ENCODE results near the gene PHPT1.
"Not testable (repeated sequence)": the region's sequence is repeated elsewhere in the genome, so short reads cannot be mapped to it uniquely, and the experiment has no call there.

Gene PHPT1

GRCh38 chr9:136867917-136868316, 18.7 kb downstream of the PHPT1 start:
- DNase-seq (ENCODE audit: low spot score): no peak
- no peak overlapping the region for H3K4me3 ChIP-seq (ENCODE audit: low read length in 2 of 2)
- no peak overlapping the region for H3K18ac ChIP-seq (ENCODE audit: low read length)
- no peak overlapping the region for H2BK12ac ChIP-seq (ENCODE audit: low read length)
- H2AFZ ChIP-seq (ENCODE audit: low read length): no peak overlapping the region
- peaks cover 13 to 32% of the 10 kb centered on the region in 2 donors for H3K36me3 ChIP-seq (replicated peaks in 1 of 2; ENCODE audit: control insufficient read depth in 2 of 2, insufficient read depth in 2 of 2, low read length in 2 of 2)
- H3K14ac ChIP-seq (ENCODE audit: low read length): no peak overlapping the region
- no peak overlapping the region for H3K23ac ChIP-seq (ENCODE audit: low read depth, low read length, poor library complexity)
- H4K8ac ChIP-seq (ENCODE audit: low read depth, low read length): no peak overlapping the region
- no peak overlapping the region for H2AK5ac ChIP-seq (ENCODE audit: low read depth, low read length)
- no peak overlapping the region for H3K4me2 ChIP-seq (ENCODE audit: insufficient read depth, low read length, poor library complexity, severe bottlenecking)
- no peak overlapping the region for H3K4ac ChIP-seq (ENCODE audit: low read length)
- H2BK120ac ChIP-seq (ENCODE audit: low read depth, low read length): no peak overlapping the region
- no peak overlapping the region for H3K9ac ChIP-seq (ENCODE audit: low read depth, low read length, poor library complexity)
- no peak overlapping the region for H4K91ac ChIP-seq (ENCODE audit: low read depth, low read length, poor library complexity)
- no peak overlapping the region for H3K27ac ChIP-seq (replicated peaks; ENCODE audit: low read length)
- peaks cover 7 to 8% of the 10 kb centered on the region in 2 donors for H3K4me1 ChIP-seq (ENCODE audit: control insufficient read depth in 2 of 2, insufficient read depth in 1 of 2, low read depth in 1 of 2, low read length in 2 of 2)
- no peak overlapping the region for H2BK15ac ChIP-seq (ENCODE audit: low read length)
- H3K79me1 ChIP-seq (ENCODE audit: low read depth, low read length): peaks cover 18% of the 10 kb centered on the region
- H3K27me3 ChIP-seq (ENCODE audit: control insufficient read depth in 3 of 3, insufficient read depth in 3 of 3, low read depth in 1 of 3, low read length in 3 of 3): no peaks in the 10 kb centered on the region
- peaks cover 17 to 42% of the 10 kb centered on the region in 2 donors for H3K9me3 ChIP-seq (replicated peaks in 1 of 2; ENCODE audit: control insufficient read depth in 2 of 2, insufficient read depth in 1 of 2, low read depth in 1 of 2, low read length in 2 of 2)
- H2BK5ac ChIP-seq (ENCODE audit: low read length): no peak overlapping the region
- no CpG with 5 or more reads among the region's 18 CpGs for WGBS, 2 donors (ENCODE audit: extremely low coverage in 2 of 2, insufficient read length in 2 of 2, insufficient replicate concordance in 1 of 2)

GRCh38 chr9:136868644-136869043, 19.4 kb downstream of the PHPT1 start:
- H3K4me3 ChIP-seq (ENCODE audit: low read length in 2 of 2): no peak overlapping the region
- no CpG with 5 or more reads among the region's 11 CpGs for WGBS, 2 donors (ENCODE audit: extremely low coverage in 2 of 2, insufficient read length in 2 of 2, insufficient replicate concordance in 1 of 2)

GRCh38 chr9:136869611-136870010, 20.4 kb downstream of the PHPT1 start:
- H3K27me3 ChIP-seq (ENCODE audit: control insufficient read depth in 3 of 3, insufficient read depth in 3 of 3, low read depth in 1 of 3, low read length in 3 of 3); H3K4me3 ChIP-seq (ENCODE audit: low read length in 2 of 2); H3K4ac ChIP-seq (ENCODE audit: low read length); H2AFZ ChIP-seq (ENCODE audit: low read length); H2BK5ac ChIP-seq (ENCODE audit: low read length); H3K14ac ChIP-seq (ENCODE audit: low read length); H2BK15ac ChIP-seq (ENCODE audit: low read length); H3K4me2 ChIP-seq (ENCODE audit: insufficient read depth, low read length, poor library complexity, severe bottlenecking); H4K8ac ChIP-seq (ENCODE audit: low read depth, low read length); H2AK5ac ChIP-seq (ENCODE audit: low read depth, low read length); H3K18ac ChIP-seq (ENCODE audit: low read length); H2BK12ac ChIP-seq (ENCODE audit: low read length); H3K9ac ChIP-seq (ENCODE audit: low read depth, low read length, poor library complexity); H2BK120ac ChIP-seq (ENCODE audit: low read depth, low read length); H3K23ac ChIP-seq (ENCODE audit: low read depth, low read length, poor library complexity); H3K27ac ChIP-seq (replicated peaks; ENCODE audit: low read length); DNase-seq (ENCODE audit: low spot score); H3K4me1 ChIP-seq (ENCODE audit: control insufficient read depth in 2 of 2, insufficient read depth in 1 of 2, low read depth in 1 of 2, low read length in 2 of 2); H4K91ac ChIP-seq (ENCODE audit: low read depth, low read length, poor library complexity): not testable (repeated sequence)
- H3K79me1 ChIP-seq (ENCODE audit: low read depth, low read length): peaks cover 12% of the 10 kb centered on the region
- no CpG with 5 or more reads among the region's 2 CpGs for WGBS, 2 donors (ENCODE audit: extremely low coverage in 2 of 2, insufficient read length in 2 of 2, insufficient replicate concordance in 1 of 2)
- H3K9me3 ChIP-seq (replicated peaks in 1 of 2; ENCODE audit: control insufficient read depth in 2 of 2, insufficient read depth in 1 of 2, low read depth in 1 of 2, low read length in 2 of 2): peaks cover 17 to 51% of the 10 kb centered on the region in 2 donors
- H3K36me3 ChIP-seq (replicated peaks in 1 of 2; ENCODE audit: control insufficient read depth in 2 of 2, insufficient read depth in 2 of 2, low read length in 2 of 2): peaks cover 3 to 16% of the 10 kb centered on the region in 2 donors

More at GRCh38 chr9:136868644-136869043, 19.4 kb downstream of the PHPT1 start:
- Histone ChIP-seq H2BK12ac (ENCODE audit: low read length) (no peak overlapping the region), H3K4me2 (ENCODE audit: insufficient read depth, low read length, poor library complexity, severe bottlenecking) (no peak overlapping the region), H3K9ac (ENCODE audit: low read depth, low read length, poor library complexity) (peak overlapping the region; percentile 30), H2BK5ac (ENCODE audit: low read length) (no peak overlapping the region), H3K27ac (replicated peaks; ENCODE audit: low read length) (no peak overlapping the region), H3K9me3 (replicated peaks in 1 of 2; ENCODE audit: control insufficient read depth in 2 of 2, insufficient read depth in 1 of 2, low read depth in 1 of 2, low read length in 2 of 2) (peaks cover 17 to 49% of the 10 kb centered on the region in 2 donors), H3K4me1 (ENCODE audit: control insufficient read depth in 2 of 2, insufficient read depth in 1 of 2, low read depth in 1 of 2, low read length in 2 of 2) (peaks cover 7 to 8% of the 10 kb centered on the region in 2 donors), H3K18ac (ENCODE audit: low read length) (no peak overlapping the region), H2BK120ac (ENCODE audit: low read depth, low read length) (no peak overlapping the region), H4K8ac (ENCODE audit: low read depth, low read length) (no peak overlapping the region), H2BK15ac (ENCODE audit: low read length) (no peak overlapping the region), H2AFZ (ENCODE audit: low read length) (no peak overlapping the region), H3K79me1 (ENCODE audit: low read depth, low read length) (peaks cover 12% of the 10 kb centered on the region), H3K23ac (ENCODE audit: low read depth, low read length, poor library complexity) (no peak overlapping the region), H3K27me3 (ENCODE audit: control insufficient read depth in 3 of 3, insufficient read depth in 3 of 3, low read depth in 1 of 3, low read length in 3 of 3) (no peaks in the 10 kb centered on the region), H3K4ac (ENCODE audit: low read length) (no peak overlapping the region), H3K14ac (ENCODE audit: low read length) (peak overlapping the region; percentile 32), H4K91ac (ENCODE audit: low read depth, low read length, poor library complexity) (no peak overlapping the region), H2AK5ac (ENCODE audit: low read depth, low read length) (no peak overlapping the region), H3K36me3 (replicated peaks in 1 of 2; ENCODE audit: control insufficient read depth in 2 of 2, insufficient read depth in 2 of 2, low read length in 2 of 2) (peaks cover 6 to 25% of the 10 kb centered on the region in 2 donors)
- DNase-seq (ENCODE audit: low spot score): no peak

GRCh38 chr9:136875155-136875554, 25.9 kb downstream of the PHPT1 start:
- WGBS, 2 donors (ENCODE audit: extremely low coverage in 2 of 2, insufficient read length in 2 of 2, insufficient replicate concordance in 1 of 2): no CpG with 5 or more reads among the region's 6 CpGs
- no peak overlapping the region for H2BK120ac ChIP-seq (ENCODE audit: low read depth, low read length)

More at GRCh38 chr9:136875155-136875554, 25.9 kb downstream of the PHPT1 start:
- Histone ChIP-seq H3K79me1 (ENCODE audit: low read depth, low read length) (no peaks in the 10 kb centered on the region), H3K18ac (ENCODE audit: low read length) (no peak overlapping the region), H2AFZ (ENCODE audit: low read length) (no peak overlapping the region), H4K91ac (ENCODE audit: low read depth, low read length, poor library complexity) (no peak overlapping the region), H3K36me3 (replicated peaks in 1 of 2; ENCODE audit: control insufficient read depth in 2 of 2, insufficient read depth in 2 of 2, low read length in 2 of 2) (no peaks in the 10 kb centered on the region), H3K27me3 (ENCODE audit: control insufficient read depth in 3 of 3, insufficient read depth in 3 of 3, low read depth in 1 of 3, low read length in 3 of 3) (no peaks in the 10 kb centered on the region), H3K27ac (replicated peaks; ENCODE audit: low read length) (no peak overlapping the region), H2AK5ac (ENCODE audit: low read depth, low read length) (no peak overlapping the region), H3K4me2 (ENCODE audit: insufficient read depth, low read length, poor library complexity, severe bottlenecking) (no peak overlapping the region), H3K4me1 (ENCODE audit: control insufficient read depth in 2 of 2, insufficient read depth in 1 of 2, low read depth in 1 of 2, low read length in 2 of 2) (no peaks in the 10 kb centered on the region), H3K14ac (ENCODE audit: low read length) (no peak overlapping the region), H2BK15ac (ENCODE audit: low read length) (no peak overlapping the region), H2BK12ac (ENCODE audit: low read length) (no peak overlapping the region), H3K4me3 (ENCODE audit: low read length in 2 of 2) (no peak overlapping the region), H3K9ac (ENCODE audit: low read depth, low read length, poor library complexity) (no peak overlapping the region), H3K23ac (ENCODE audit: low read depth, low read length, poor library complexity) (no peak overlapping the region), H3K9me3 (replicated peaks in 1 of 2; ENCODE audit: control insufficient read depth in 2 of 2, insufficient read depth in 1 of 2, low read depth in 1 of 2, low read length in 2 of 2) (peaks cover 10 to 28% of the 10 kb centered on the region in 2 donors), H2BK5ac (ENCODE audit: low read length) (no peak overlapping the region), H3K4ac (ENCODE audit: low read length) (no peak overlapping the region), H4K8ac (ENCODE audit: low read depth, low read length) (no peak overlapping the region)
- DNase-seq (ENCODE audit: low spot score): no peak

Measured in neuronal stem cell (in vitro differentiated cells).